HEK293 (cell line): ENCODE data around the gene TBL1Y.

Experiments
- BCL11A ChIP-seq: fragments of 450-650 bp; formaldehyde crosslinking; IDR thresholded peaks from 2 replicates; pipeline ENCODE4 v1.5.1; 2016; ENCODE audit warnings: low read depth, missing biosample characterization, missing genetic modification characterization
- EGR2 ChIP-seq: fragments of 450-650 bp; formaldehyde crosslinking; IDR thresholded peaks from 2 replicates; pipeline ENCODE4 v1.5.1; 2016; ENCODE audit warnings: low read depth, missing biosample characterization, missing genetic modification characterization
- OSR2 ChIP-seq: fragments of 450-650 bp; formaldehyde crosslinking; IDR thresholded peaks from 2 replicates; pipeline ENCODE4 v1.5.1; 2016; ENCODE audit warnings: missing biosample characterization, missing genetic modification characterization
- YY1 ChIP-seq: fragments of 450-650 bp; formaldehyde crosslinking; IDR thresholded peaks from 2 replicates; pipeline ENCODE4 v1.5.1; 2018; ENCODE audit warnings: missing biosample characterization, missing genetic modification characterization
- ZBTB17 ChIP-seq: fragments of 450-650 bp; formaldehyde crosslinking; IDR thresholded peaks from 2 replicates; pipeline ENCODE4 v1.5.1; 2016; ENCODE audit warnings: missing biosample characterization, missing genetic modification characterization
- ZNF202 ChIP-seq: fragments of 450-650 bp; formaldehyde crosslinking; IDR thresholded peaks from 2 replicates; pipeline ENCODE4 v1.5.1; 2016; ENCODE audit warnings: missing biosample characterization, missing genetic modification characterization, borderline replicate concordance
- ZNF394 ChIP-seq: fragments of 450-650 bp; formaldehyde crosslinking; IDR thresholded peaks from 2 replicates; pipeline ENCODE4 v1.5.1; 2016; ENCODE audit warnings: missing biosample characterization, missing genetic modification characterization, mild to moderate bottlenecking, moderate library complexity, borderline replicate concordance
- TF ChIP-seq, protein P1 (sequence below): fragments of 450-650 bp; formaldehyde crosslinking; IDR thresholded peaks from 2 replicates; pipeline ENCODE4 v1.5.1; 2016; ENCODE audit warnings: missing biosample characterization, missing genetic modification characterization
- TF ChIP-seq, protein P2 (sequence below): fragments of 450-650 bp; formaldehyde crosslinking; IDR thresholded peaks from 2 replicates; pipeline ENCODE4 v1.5.1; 2017; ENCODE audit warnings: missing biosample characterization, missing genetic modification characterization

- TF ChIP-seq, protein P1, sequence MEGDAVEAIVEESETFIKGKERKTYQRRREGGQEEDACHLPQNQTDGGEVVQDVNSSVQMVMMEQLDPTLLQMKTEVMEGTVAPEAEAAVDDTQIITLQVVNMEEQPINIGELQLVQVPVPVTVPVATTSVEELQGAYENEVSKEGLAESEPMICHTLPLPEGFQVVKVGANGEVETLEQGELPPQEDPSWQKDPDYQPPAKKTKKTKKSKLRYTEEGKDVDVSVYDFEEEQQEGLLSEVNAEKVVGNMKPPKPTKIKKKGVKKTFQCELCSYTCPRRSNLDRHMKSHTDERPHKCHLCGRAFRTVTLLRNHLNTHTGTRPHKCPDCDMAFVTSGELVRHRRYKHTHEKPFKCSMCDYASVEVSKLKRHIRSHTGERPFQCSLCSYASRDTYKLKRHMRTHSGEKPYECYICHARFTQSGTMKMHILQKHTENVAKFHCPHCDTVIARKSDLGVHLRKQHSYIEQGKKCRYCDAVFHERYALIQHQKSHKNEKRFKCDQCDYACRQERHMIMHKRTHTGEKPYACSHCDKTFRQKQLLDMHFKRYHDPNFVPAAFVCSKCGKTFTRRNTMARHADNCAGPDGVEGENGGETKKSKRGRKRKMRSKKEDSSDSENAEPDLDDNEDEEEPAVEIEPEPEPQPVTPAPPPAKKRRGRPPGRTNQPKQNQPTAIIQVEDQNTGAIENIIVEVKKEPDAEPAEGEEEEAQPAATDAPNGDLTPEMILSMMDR (tag by site-specific recombination), result no peak
- TF ChIP-seq ZNF202 (tag by site-specific recombination), result no peak
- TF ChIP-seq EGR2 (tag by site-specific recombination), result no peak
- TF ChIP-seq ZBTB17 (tag by site-specific recombination), result no peak
- TF ChIP-seq ZNF394 (tag by site-specific recombination), result no peak
- TF ChIP-seq YY1, result no peak
- no peak for TF ChIP-seq OSR2 (tag by site-specific recombination)
- TF ChIP-seq, protein P2, sequence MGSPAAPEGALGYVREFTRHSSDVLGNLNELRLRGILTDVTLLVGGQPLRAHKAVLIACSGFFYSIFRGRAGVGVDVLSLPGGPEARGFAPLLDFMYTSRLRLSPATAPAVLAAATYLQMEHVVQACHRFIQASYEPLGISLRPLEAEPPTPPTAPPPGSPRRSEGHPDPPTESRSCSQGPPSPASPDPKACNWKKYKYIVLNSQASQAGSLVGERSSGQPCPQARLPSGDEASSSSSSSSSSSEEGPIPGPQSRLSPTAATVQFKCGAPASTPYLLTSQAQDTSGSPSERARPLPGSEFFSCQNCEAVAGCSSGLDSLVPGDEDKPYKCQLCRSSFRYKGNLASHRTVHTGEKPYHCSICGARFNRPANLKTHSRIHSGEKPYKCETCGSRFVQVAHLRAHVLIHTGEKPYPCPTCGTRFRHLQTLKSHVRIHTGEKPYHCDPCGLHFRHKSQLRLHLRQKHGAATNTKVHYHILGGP (tag by site-specific recombination), result no peak
- no peak for TF ChIP-seq BCL11A (tag by site-specific recombination)
These were observed 77.3 kb downstream of the TBL1Y start for GRCh38 chrY:6987811-6988210.
